Nephron (organoid): Measurements from ENCODE around the gene ZNF526.
A peak's percentile ranks its signal among the peaks of the same experiment; 100 is the strongest.

Source experiments
- H3K27ac Mint-ChIP-seq, 3 experiments: 2 replicates each; pipeline ENCODE4 v1.8.0; 2020; ENCODE audit warnings: mixed read lengths in 3 of 3, mild to moderate bottlenecking in 2 of 3, moderate library complexity in 1 of 3
- H3K27me3 Mint-ChIP-seq: 2 replicates; pipeline ENCODE4 v1.8.0; 2021; ENCODE audit warnings: low read depth, mild to moderate bottlenecking, moderate library complexity, mixed read lengths
- H3K36me3 Mint-ChIP-seq: 2 replicates; pipeline ENCODE4 v1.8.0; 2020; ENCODE audit warnings: low read depth, mixed read lengths
- H3K4me1 Mint-ChIP-seq: 2 replicates; pipeline ENCODE4 v1.8.0; 2020; ENCODE audit warnings: mixed read lengths
- H3K4me3 Mint-ChIP-seq, 3 experiments: 2 replicates each; pipeline ENCODE4 v1.8.0; 2020; ENCODE audit warnings: mild to moderate bottlenecking in 3 of 3, mixed read lengths in 3 of 3, moderate library complexity in 2 of 3
- H3K9me3 Mint-ChIP-seq: 2 replicates; pipeline ENCODE4 v1.8.0; 2020; ENCODE audit warnings: mixed read lengths
- CTCF ChIP-seq, 3 experiments: fragments of 200-600 bp; sonication (generic); IDR thresholded peaks; one replicate each; pipeline ENCODE4 v1.5.0; 2021; ENCODE audit warnings: antibody characterized with exemption in 3 of 3; ENCODE audit not compliant: unreplicated experiment in 3 of 3

The ZNF526 gene

GRCh38 chr19:42247640-42248199 lies 27.6 kb downstream of the ZNF526 start:
- H3K4me1 Mint-ChIP-seq: peaks cover 44% of the 10 kb centered on the region
- TF ChIP-seq CTCF (IDR thresholded peaks at IDR 0.05; ENCODE audit: unreplicated experiment in 3 of 3): no peak
- H3K36me3 Mint-ChIP-seq: peaks cover 9% of the 10 kb centered on the region
- H3K4me3 Mint-ChIP-seq: no peak overlapping the region
- H3K9me3 Mint-ChIP-seq: no peaks in the 10 kb centered on the region
- no peak overlapping the region for H3K27ac Mint-ChIP-seq
- no peaks in the 10 kb centered on the region for H3K27me3 Mint-ChIP-seq

- H3K4me3 Mint-ChIP-seq: no peak overlapping the region
Measured at GRCh38 chr19:42248270-42249148, 28.4 kb downstream of the ZNF526 start.

GRCh38 chr19:42249149-42249750 lies 29.1 kb downstream of the ZNF526 start:
- H3K27me3 Mint-ChIP-seq: no peaks in the 10 kb centered on the region
- H3K9me3 Mint-ChIP-seq: no peaks in the 10 kb centered on the region
- peak overlapping the region in 2 of 3 experiments; percentile 53 to 75 for H3K27ac Mint-ChIP-seq
- H3K4me3 Mint-ChIP-seq: no peak overlapping the region
- TF ChIP-seq CTCF (IDR thresholded peaks at IDR 0.05; ENCODE audit: unreplicated experiment in 3 of 3): no peak
- H3K4me1 Mint-ChIP-seq: peaks cover 37% of the 10 kb centered on the region
- H3K36me3 Mint-ChIP-seq: peaks cover 9% of the 10 kb centered on the region

More at GRCh38 chr19:42248270-42249148, 28.4 kb downstream of the ZNF526 start:
- Mint-ChIP-seq H3K9me3 (no peaks in the 10 kb centered on the region), H3K4me1 (peaks cover 39% of the 10 kb centered on the region), H3K36me3 (peaks cover 9% of the 10 kb centered on the region), H3K27ac (no peak overlapping the region), H3K27me3 (no peaks in the 10 kb centered on the region)
- no peak for TF ChIP-seq CTCF (IDR thresholded peaks at IDR 0.05; ENCODE audit: unreplicated experiment in 3 of 3)

GRCh38 chr19:42249769-42250168 lies 29.7 kb downstream of the ZNF526 start:
- Mint-ChIP-seq H3K27me3 (no peaks in the 10 kb centered on the region), H3K4me1 (peaks cover 32% of the 10 kb centered on the region), H3K9me3 (no peaks in the 10 kb centered on the region), H3K27ac (peak overlapping the region; percentile 53 to 75 (median 60)), H3K36me3 (peaks cover 9% of the 10 kb centered on the region), H3K4me3 (peak overlapping the region; percentile 37 to 62 (median 55))
- no peak for TF ChIP-seq CTCF (IDR thresholded peaks at IDR 0.05; ENCODE audit: unreplicated experiment in 3 of 3)

- Mint-ChIP-seq H3K36me3 (peaks cover 9% of the 10 kb centered on the region), H3K27ac (peak overlapping the region; percentile 35 to 60 (median 55)), H3K27me3 (no peaks in the 10 kb centered on the region), H3K9me3 (no peaks in the 10 kb centered on the region), H3K4me3 (peak overlapping the region in 2 of 3 experiments; percentile 41 to 62), H3K4me1 (peaks cover 27% of the 10 kb centered on the region)
- TF ChIP-seq CTCF (IDR thresholded peaks at IDR 0.05; ENCODE audit: unreplicated experiment in 3 of 3): no peak
Measured at GRCh38 chr19:42250183-42250665, 30.1 kb downstream of the ZNF526 start.
